Calu3 (cell line): ENCODE measurements around the gene RNF183. TPM values are rescaled to one million over a fixed set of nuclear protein-coding genes. Genes with fewer than 3 reads are reported as not detected.
A peak's percentile ranks its signal among the peaks of the same experiment; 100 is the strongest.

ENCODE experiments used
- BruUV-seq: library from RNA; stranded (reverse); fragments of 400-500 nt; replicated peaks from 2 replicates; lab custom pipeline; 2021; lab: Mats Ljungman, UMichigan
- CTCF ChIA-PET: fragments of 300-600 bp; sonication (Branson Sonifier 250); formaldehyde crosslinking; loops from one replicate; lab custom pipeline; 2022; ENCODE audit warnings: antibody characterized with exemption; lab: Charles Lee
- DNase-seq: peaks from one replicate; pipeline ENCODE4 v3.0.0; 2022
- H3K27ac Mint-ChIP-seq: one replicate; pipeline ENCODE4 v1.8.0; 2022; ENCODE audit warnings: mixed read lengths; ENCODE audit not compliant: unreplicated experiment
- H3K27me3 Mint-ChIP-seq: one replicate; pipeline ENCODE4 v1.8.0; 2022; ENCODE audit warnings: mixed read lengths; ENCODE audit not compliant: unreplicated experiment
- H3K36me3 Mint-ChIP-seq: one replicate; pipeline ENCODE4 v1.8.0; 2022; ENCODE audit warnings: mild to moderate bottlenecking, moderate library complexity, mixed read lengths; ENCODE audit not compliant: insufficient read depth, unreplicated experiment
- H3K4me1 Mint-ChIP-seq: one replicate; pipeline ENCODE4 v1.8.0; 2022; ENCODE audit warnings: mild to moderate bottlenecking, low read depth, mixed read lengths; ENCODE audit not compliant: unreplicated experiment
- H3K4me3 Mint-ChIP-seq: one replicate; pipeline ENCODE4 v1.8.0; 2022; ENCODE audit warnings: mild to moderate bottlenecking, low read depth, moderate library complexity, mixed read lengths; ENCODE audit not compliant: unreplicated experiment
- H3K9me3 Mint-ChIP-seq: one replicate; pipeline ENCODE4 v1.8.0; 2022; ENCODE audit warnings: low read depth, mixed read lengths; ENCODE audit not compliant: unreplicated experiment
- CTCF ChIP-seq: fragments of 200-600 bp; IDR thresholded peaks from one replicate; pipeline ENCODE4 v1.8.0; 2022; ENCODE audit warnings: antibody characterized with exemption; ENCODE audit not compliant: unreplicated experiment
- intact Hi-C: fragments of 100-400 bp; cut with micrococcal nuclease; formaldehyde crosslinking; loops from one replicate; pipeline ENCODE4 v1.10.0; 2022; ENCODE audit not compliant: unreplicated experiment
- total RNA-seq: library from RNA; stranded (reverse); gene quantifications from 2 replicates; pipeline ENCODE4 v1.2.3, GENCODE V29; 2022

The RNF183 gene
- total RNA-seq, 1 experiment from 2014 or later: 1.5 TPM

- Mint-ChIP-seq H3K27ac (no peak overlapping the region), H3K27me3 (no peaks in the 10 kb centered on the region), H3K4me3 (no peak overlapping the region), H3K4me1 (no peaks in the 10 kb centered on the region), H3K9me3 (no peaks in the 10 kb centered on the region), H3K36me3 (no peaks in the 10 kb centered on the region)
- no TSS peak for BruUV-seq
- CTCF ChIA-PET: interaction anchor here (0.6 kb wide), 1 partner anchor 71 kb away, joined by 3 read pairs; no protein-coding TSS in a partner anchor
- intact Hi-C loops: no loop called here
- no peak for DNase-seq
- TF ChIP-seq CTCF: no peak
Observed at GRCh38 chr9:113311961-113312360, 8.8 kb upstream of the RNF183 start.

GRCh38 chr9:113310538-113310937, 7.4 kb upstream of the RNF183 start:
- no peak for DNase-seq
- no peaks in the 10 kb centered on the region for H3K27me3 Mint-ChIP-seq
- BruUV-seq: no TSS peak
- no peaks in the 10 kb centered on the region for H3K9me3 Mint-ChIP-seq
- no peaks in the 10 kb centered on the region for H3K4me1 Mint-ChIP-seq
- no peak overlapping the region for H3K4me3 Mint-ChIP-seq
- no peak for TF ChIP-seq CTCF
- CTCF ChIA-PET: no interaction called here
- intact Hi-C loops: no loop called here
- H3K36me3 Mint-ChIP-seq: no peaks in the 10 kb centered on the region
- H3K27ac Mint-ChIP-seq: no peak overlapping the region

- CTCF ChIA-PET: no interaction called here
- TF ChIP-seq CTCF: peak; percentile 15
- DNase-seq: peak; percentile 20
- intact Hi-C loops: loop anchor here (1.0 kb wide), 2 partner anchors 98 to 349 kb away; no protein-coding TSS in a partner anchor
- H3K27ac Mint-ChIP-seq: no peak overlapping the region
- no TSS peak for BruUV-seq
- H3K27me3 Mint-ChIP-seq: no peaks in the 10 kb centered on the region
- no peak overlapping the region for H3K4me3 Mint-ChIP-seq
- no peaks in the 10 kb centered on the region for H3K4me1 Mint-ChIP-seq
- no peaks in the 10 kb centered on the region for H3K9me3 Mint-ChIP-seq
- H3K36me3 Mint-ChIP-seq: no peaks in the 10 kb centered on the region
Observed at GRCh38 chr9:113309204-113309813, 6.1 kb upstream of the RNF183 start.

- Mint-ChIP-seq H3K36me3 (no peaks in the 10 kb centered on the region), H3K4me3 (no peak overlapping the region), H3K27ac (no peak overlapping the region), H3K4me1 (peaks cover 8% of the 10 kb centered on the region), H3K27me3 (no peaks in the 10 kb centered on the region), H3K9me3 (no peaks in the 10 kb centered on the region)
- intact Hi-C loops: no loop called here
- no peak for DNase-seq
- BruUV-seq: no TSS peak
- TF ChIP-seq CTCF: no peak
- CTCF ChIA-PET: no interaction called here
Observed at GRCh38 chr9:113307396-113307975, 4.3 kb upstream of the RNF183 start.
